ENCODE results near the gene TRIM66. TPM values are rescaled to one million over a fixed set of nuclear protein-coding genes. Genes with fewer than 3 reads are reported as not detected.

Gene TRIM66
- total and polyA plus RNA-seq, 2 experiments from 2014 or later = 1.5 TPM

GRCh38 chr11:8661001-8661795, 21.3 kb downstream of the TRIM66 start:
- no peak overlapping the region for H2AFZ ChIP-seq
- H3K27me3 ChIP-seq (replicated peaks; ENCODE audit: insufficient read depth) = no peaks in the 10 kb centered on the region
- TF ChIP-seq EZH2 (IDR thresholded peaks at IDR 0.05; ENCODE audit: insufficient read depth, poor library complexity, severe bottlenecking) (no peak), EZH2phosphoT487 (IDR thresholded peaks at IDR 0.05; ENCODE audit: insufficient read depth, low read depth) (no peak)
- H3K27ac ChIP-seq = no peak overlapping the region
- no peaks in the 10 kb centered on the region for H3K36me3 ChIP-seq (ENCODE audit: low read depth)
- H3K79me2 ChIP-seq (ENCODE audit: insufficient read depth) = no peaks in the 10 kb centered on the region
- WGBS, 2 experiments (ENCODE audit: low coverage in 1 of 2, low lambda C conversion rate in 2 of 2, missing lambda C conversion rate in 2 of 2) = 86 to 90% methylated on average over 6 of the region's 6 CpGs
- no peak overlapping the region for H3K9ac ChIP-seq
- no peaks in the 10 kb centered on the region for H4K20me1 ChIP-seq (ENCODE audit: insufficient read depth)
- no peaks in the 10 kb centered on the region for H3K4me1 ChIP-seq (ENCODE audit: insufficient read depth)
- no peaks in the 10 kb centered on the region for H3K9me2 ChIP-seq (ENCODE audit: insufficient read depth)
- in situ Hi-C loops (cut with MboI) = no loop called here
- no peak overlapping the region for H3K4me3 ChIP-seq
- no peaks in the 10 kb centered on the region for H3F3A ChIP-seq (ENCODE audit: insufficient read depth)
- H3K9me3 ChIP-seq (ENCODE audit: low read depth) = no peaks in the 10 kb centered on the region
- no peak for DNase-seq
- no peak overlapping the region for H3K4me2 ChIP-seq (ENCODE audit: unreplicated experiment)

GRCh38 chr11:8658321-8659057, 24.0 kb downstream of the TRIM66 start:
- TF ChIP-seq EZH2phosphoT487 (IDR thresholded peaks at IDR 0.05; ENCODE audit: insufficient read depth, low read depth) = no peak
- no peak for TF ChIP-seq EZH2 (IDR thresholded peaks at IDR 0.05; ENCODE audit: insufficient read depth, poor library complexity, severe bottlenecking)
- WGBS, 2 experiments (ENCODE audit: low coverage in 1 of 2, low lambda C conversion rate in 2 of 2, missing lambda C conversion rate in 2 of 2) = 40 to 49% methylated on average over 15 of the region's 15 CpGs

GRCh38 chr11:8656291-8656690, 26.2 kb downstream of the TRIM66 start:
- H4K20me1 ChIP-seq (ENCODE audit: insufficient read depth) = no peaks in the 10 kb centered on the region
- TF ChIP-seq EZH2 (IDR thresholded peaks at IDR 0.05; ENCODE audit: insufficient read depth, poor library complexity, severe bottlenecking) (no peak), EZH2phosphoT487 (IDR thresholded peaks at IDR 0.05; ENCODE audit: insufficient read depth, low read depth) (no peak)
- H3K27me3 ChIP-seq (replicated peaks; ENCODE audit: insufficient read depth) = no peaks in the 10 kb centered on the region
- 91 to 94% methylated on average over 2 of the region's 2 CpGs for WGBS, 2 experiments (ENCODE audit: low coverage in 1 of 2, low lambda C conversion rate in 2 of 2, missing lambda C conversion rate in 2 of 2)
- H2AFZ ChIP-seq = no peak overlapping the region
- H3K4me2 ChIP-seq (ENCODE audit: unreplicated experiment) = no peak overlapping the region
- DNase-seq = no peak
- no peaks in the 10 kb centered on the region for H3K79me2 ChIP-seq (ENCODE audit: insufficient read depth)
- peaks cover 18% of the 10 kb centered on the region for H3F3A ChIP-seq (ENCODE audit: insufficient read depth)
- H3K9me3 ChIP-seq (ENCODE audit: low read depth) = no peaks in the 10 kb centered on the region
- no peak overlapping the region for H3K27ac ChIP-seq
- H3K9ac ChIP-seq = no peak overlapping the region
- in situ Hi-C loops (cut with MboI) = no loop called here
- H3K9me2 ChIP-seq (ENCODE audit: insufficient read depth) = no peaks in the 10 kb centered on the region
- H3K36me3 ChIP-seq (ENCODE audit: low read depth) = no peaks in the 10 kb centered on the region
- H3K4me1 ChIP-seq (ENCODE audit: insufficient read depth) = peaks cover 12% of the 10 kb centered on the region
- no peak overlapping the region for H3K4me3 ChIP-seq

More at GRCh38 chr11:8658321-8659057, 24.0 kb downstream of the TRIM66 start:
- Histone ChIP-seq H3K27ac (no peak overlapping the region), H4K20me1 (ENCODE audit: insufficient read depth) (no peaks in the 10 kb centered on the region), H3K9me2 (ENCODE audit: insufficient read depth) (no peaks in the 10 kb centered on the region), H3K4me3 (no peak overlapping the region), H3K4me2 (ENCODE audit: unreplicated experiment) (no peak overlapping the region), H3K79me2 (ENCODE audit: insufficient read depth) (no peaks in the 10 kb centered on the region), H2AFZ (no peak overlapping the region), H3K9me3 (ENCODE audit: low read depth) (no peaks in the 10 kb centered on the region), H3K27me3 (replicated peaks; ENCODE audit: insufficient read depth) (no peaks in the 10 kb centered on the region), H3K36me3 (ENCODE audit: low read depth) (no peaks in the 10 kb centered on the region), H3K4me1 (ENCODE audit: insufficient read depth) (no peaks in the 10 kb centered on the region), H3K9ac (no peak overlapping the region), H3F3A (ENCODE audit: insufficient read depth) (no peaks in the 10 kb centered on the region)
- in situ Hi-C loops (cut with MboI) = no loop called here
- peak; percentile 13 for DNase-seq

- no peak overlapping the region for H3K27ac ChIP-seq
- H3K9ac ChIP-seq = no peak overlapping the region
- no peaks in the 10 kb centered on the region for H3K27me3 ChIP-seq (replicated peaks; ENCODE audit: insufficient read depth)
- peaks cover 27% of the 10 kb centered on the region for H3K4me1 ChIP-seq (ENCODE audit: insufficient read depth)
- H3K79me2 ChIP-seq (ENCODE audit: insufficient read depth) = no peaks in the 10 kb centered on the region
- no peak overlapping the region for H2AFZ ChIP-seq
- WGBS, 2 experiments (ENCODE audit: low coverage in 1 of 2, low lambda C conversion rate in 2 of 2, missing lambda C conversion rate in 2 of 2) = 76 to 77% methylated on average over 4 of the region's 4 CpGs
- no peak for TF ChIP-seq EZH2phosphoT487 (IDR thresholded peaks at IDR 0.05; ENCODE audit: insufficient read depth, low read depth)
- TF ChIP-seq EZH2 (IDR thresholded peaks at IDR 0.05; ENCODE audit: insufficient read depth, poor library complexity, severe bottlenecking) = no peak
- H3K4me3 ChIP-seq = no peak overlapping the region
- in situ Hi-C loops (cut with MboI) = no loop called here
- no peaks in the 10 kb centered on the region for H3K9me3 ChIP-seq (ENCODE audit: low read depth)
- H3K36me3 ChIP-seq (ENCODE audit: low read depth) = no peaks in the 10 kb centered on the region
- no peaks in the 10 kb centered on the region for H4K20me1 ChIP-seq (ENCODE audit: insufficient read depth)
- peaks cover 34% of the 10 kb centered on the region for H3F3A ChIP-seq (ENCODE audit: insufficient read depth)
- no peak for DNase-seq
- H3K9me2 ChIP-seq (ENCODE audit: insufficient read depth) = no peaks in the 10 kb centered on the region
- H3K4me2 ChIP-seq (ENCODE audit: unreplicated experiment) = no peak overlapping the region
These were observed 28.0 kb downstream of the TRIM66 start for GRCh38 chr11:8654503-8654902.
